ENCODE data around the gene MAML2. TPM values are rescaled to one million over a fixed set of nuclear protein-coding genes. Genes with fewer than 3 reads are reported as not detected.

Gene MAML2
- total and polyA plus RNA-seq, 2 of the 8 experiments (the other 6 are each of a cell fraction or from before 2014, with no cell fraction given): 3.8 to 6.6 TPM

GRCh38 chr11:96150609-96151008 lies 192.4 kb downstream of the MAML2 start (continued):
- no peak for TF ChIP-seq CHD2 (IDR thresholded peaks at IDR 0.05; ENCODE audit: low read length)
- TF ChIP-seq JUND (IDR thresholded peaks at IDR 0.05; ENCODE audit: low read length): no peak
- TF ChIP-seq NANOG (IDR thresholded peaks at IDR 0.05; ENCODE audit: insufficient read depth, low read depth, low read length, poor library complexity, severe bottlenecking): no peak
- TF ChIP-seq RFX5 (IDR thresholded peaks at IDR 0.05; ENCODE audit: borderline replicate concordance, low read depth, low read length): no peak
- TF ChIP-seq TEAD4 (IDR thresholded peaks at IDR 0.05; ENCODE audit: low read depth, low read length): no peak
- TF ChIP-seq POU5F1 (IDR thresholded peaks at IDR 0.05; ENCODE audit: low read depth, low read length): no peak
- no peak for TF ChIP-seq EZH2 (IDR thresholded peaks at IDR 0.05; ENCODE audit: low read depth, low read length, severe bottlenecking)
- TF ChIP-seq YY1 (IDR thresholded peaks at IDR 0.05; ENCODE audit: low read depth, low read length): no peak
